Upper lobe of left lung (tissue), 4 donors: ENCODE results near the gene SLC35G6.

Experiments
- CTCF ChIP-seq, 6 experiments: fragments of 450-650 bp in 4 of 6; fragments of 200-600 bp in 2 of 6; sonication (generic) in 2 of 6; IDR thresholded peaks; one replicate each; pipeline ENCODE4 v1.5.1; 2016 to 2019; ENCODE audit warnings: antibody characterized with exemption in 6 of 6
- POLR2A ChIP-seq, 4 donors: fragments of 450-650 bp; IDR thresholded peaks; one replicate each; pipeline ENCODE4 v1.5.1; 2016 to 2017; ENCODE audit warnings: antibody characterized with exemption in 4 of 4, mild to moderate bottlenecking in 2 of 4

GRCh38 chr17:7499161-7499560 is 17.9 kb downstream of the SLC35G6 start:
- TF ChIP-seq CTCF (IDR thresholded peaks at IDR 0.05) = no peak
- no peak for TF ChIP-seq POLR2A (IDR thresholded peaks at IDR 0.05)
